ENCODE results near the gene SNX10.

SNX10 gene

GRCh38 chr7:26372249-26372648 lies 80.6 kb downstream of the SNX10 start:
- FAIRE-seq: no peak

GRCh38 chr7:26372704-26373103 lies 81.0 kb downstream of the SNX10 start:
- FAIRE-seq: no peak

- no peak for FAIRE-seq
Measured at GRCh38 chr7:26374647-26375373, 83.1 kb downstream of the SNX10 start.

GRCh38 chr7:26375726-26376174 lies 84.1 kb downstream of the SNX10 start:
- FAIRE-seq: no peak

GRCh38 chr7:26376175-26376917 lies 84.7 kb downstream of the SNX10 start:
- no peak for FAIRE-seq

- no peak for FAIRE-seq
Measured at GRCh38 chr7:26378016-26378415, 86.4 kb downstream of the SNX10 start.

GRCh38 chr7:26379711-26380110 lies 88.0 kb downstream of the SNX10 start:
- no peak for FAIRE-seq

- FAIRE-seq: no peak
Measured at GRCh38 chr7:26381476-26382353, 90.1 kb downstream of the SNX10 start.

GRCh38 chr7:26385240-26385639 lies 93.6 kb downstream of the SNX10 start:
- no peak for FAIRE-seq

- FAIRE-seq: no peak
Measured at GRCh38 chr7:26387731-26388130, 96.1 kb downstream of the SNX10 start.

GRCh38 chr7:26388256-26388655 lies 96.6 kb downstream of the SNX10 start:
- no peak for FAIRE-seq

- no peak for FAIRE-seq
Measured at GRCh38 chr7:26390016-26390415, 98.4 kb downstream of the SNX10 start.

- no peak for FAIRE-seq
Measured at GRCh38 chr7:26393818-26394217, 102.2 kb downstream of the SNX10 start.

GRCh38 chr7:26397332-26397731 lies 105.7 kb downstream of the SNX10 start:
- no peak for FAIRE-seq

- no peak for FAIRE-seq
Measured at GRCh38 chr7:26397796-26398426, 106.2 kb downstream of the SNX10 start.

GRCh38 chr7:26398427-26398755 lies 106.7 kb downstream of the SNX10 start:
- no peak for FAIRE-seq

- FAIRE-seq: no peak
Measured at GRCh38 chr7:26398756-26399509, 107.3 kb downstream of the SNX10 start.

- no peak for FAIRE-seq
Measured at GRCh38 chr7:26399736-26400135, 108.1 kb downstream of the SNX10 start.

- FAIRE-seq: no peak
Measured at GRCh38 chr7:26403640-26404039, 112.0 kb downstream of the SNX10 start.

GRCh38 chr7:26404189-26404996 lies 112.7 kb downstream of the SNX10 start:
- no peak for FAIRE-seq

- FAIRE-seq: no peak
Measured at GRCh38 chr7:26406433-26406832, 114.8 kb downstream of the SNX10 start.
